ENCODE data around the gene TFF1. TPM values are rescaled to one million over a fixed set of nuclear protein-coding genes. Genes with fewer than 3 reads are reported as not detected.

The TFF1 gene
- total RNA-seq: not detected

GRCh38 chr21:42366292-42367010 is at the start of gene TFF1:
Gene TFF1 (minus strand): TSS chr21:42366535. CDS start chr21:42366495, 40 bp downstream.
- no peak for DNase-seq
- intact Hi-C loops (cut with micrococcal nuclease): no loop called here
- Mint-ChIP-seq H3K27ac (no peak within 1 kb of the TSS), H3K4me1 (ENCODE audit: low read depth) (peaks cover 8% of the 10 kb centered on the region), H3K27me3 (peaks cover 6% of the 10 kb centered on the region), H3K9me3 (no peaks in the 10 kb centered on the region), H3K4me3 (no peak within 1 kb of the TSS), H3K36me3 (no peaks in the 10 kb centered on the region)
- ChIA-PET POLR2A (no interaction called here), CTCF (interaction anchor here (1.3 to 1.6 kb wide), 2 partner anchors 57 to 84 kb away, joined by 4 to 6 read pairs; no protein-coding TSS in a partner anchor)

GRCh38 chr21:42414928-42415769 is 48.8 kb upstream of the TFF1 start:
- intact Hi-C loops (cut with micrococcal nuclease): loop anchor here (1.0 to 5.0 kb wide), 5 partner anchors 8 to 37 kb away; no protein-coding TSS in a partner anchor
- CTCF ChIA-PET: interaction anchor here (1.0 to 1.5 kb wide), 3 partner anchors 10 to 34 kb away, joined by 3 to 8 read pairs (median 4); partner anchors contain the start of gene UBASH3A
- H3K4me1 Mint-ChIP-seq (ENCODE audit: low read depth): peaks cover 45% of the 10 kb centered on the region

DNA sequence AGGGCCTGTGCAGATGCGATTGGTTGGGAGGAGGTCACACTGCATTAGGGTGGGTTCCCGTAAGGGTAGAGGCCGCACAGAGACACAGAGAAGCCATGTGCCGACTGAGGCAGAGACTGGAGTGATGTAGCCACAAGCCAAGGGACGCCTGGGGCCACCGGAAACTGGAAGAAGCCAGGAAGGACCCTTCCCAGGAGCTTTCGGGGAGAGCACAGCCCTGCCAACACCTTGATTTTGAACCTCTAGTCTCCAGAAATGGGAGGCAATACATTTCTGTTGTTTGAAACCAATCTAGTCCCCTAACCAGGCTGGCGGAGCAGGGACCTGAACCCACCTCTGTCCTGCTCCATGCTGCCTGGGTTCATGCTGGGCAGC is 48.2 kb upstream of the TFF1 start:
- Mint-ChIP-seq H3K36me3 (peaks cover 59% of the 10 kb centered on the region), H3K27me3 (no peaks in the 10 kb centered on the region), H3K9me3 (no peaks in the 10 kb centered on the region), H3K4me1 (ENCODE audit: low read depth) (peaks cover 45% of the 10 kb centered on the region), H3K27ac (peak overlapping the region; percentile 96), H3K4me3 (peak overlapping the region; percentile 67)
- DNase-seq: no peak
- intact Hi-C loops (cut with micrococcal nuclease): loop anchor here (2.0 kb wide), 1 partner anchor 14 kb away; no protein-coding TSS in a partner anchor
- ChIA-PET POLR2A (interaction anchor here (0.6 to 3.6 kb wide), 4 partner anchors 10 to 40 kb away, joined by 3 to 27 read pairs (median 7); partner anchors contain the start of gene UBASH3A), CTCF (interaction anchor here (1.5 to 3.6 kb wide), 2 partner anchors 33 to 34 kb away, joined by 4 to 19 read pairs; no protein-coding TSS in a partner anchor)

More at GRCh38 chr21:42414928-42415769, 48.8 kb upstream of the TFF1 start:
- no peaks in the 10 kb centered on the region for H3K27me3 Mint-ChIP-seq
- no peaks in the 10 kb centered on the region for H3K9me3 Mint-ChIP-seq
- peak overlapping the region; percentile 96 for H3K27ac Mint-ChIP-seq
- POLR2A ChIA-PET: interaction anchor here (1.0 to 3.6 kb wide), 5 partner anchors 9 to 42 kb away, joined by 4 to 27 read pairs (median 6); partner anchors contain the start of gene UBASH3A
- peak; percentile 98 for DNase-seq
- H3K36me3 Mint-ChIP-seq: peaks cover 57% of the 10 kb centered on the region
- peak overlapping the region; percentile 67 for H3K4me3 Mint-ChIP-seq

GRCh38 chr21:42414066-42414465 is 47.7 kb upstream of the TFF1 start:
- H3K9me3 Mint-ChIP-seq: no peaks in the 10 kb centered on the region
- H3K4me1 Mint-ChIP-seq (ENCODE audit: low read depth): peaks cover 46% of the 10 kb centered on the region
- ChIA-PET CTCF (interaction anchor here (0.7 to 3.6 kb wide), 3 partner anchors 9 to 113 kb away, joined by 3 to 19 read pairs (median 3); no protein-coding TSS in a partner anchor), POLR2A (interaction anchor here (0.6 to 3.6 kb wide), 5 partner anchors 10 to 228 kb away, joined by 3 to 27 read pairs (median 5); partner anchors contain the start of gene UBASH3A)
- peak overlapping the region; percentile 36 for H3K4me3 Mint-ChIP-seq
- intact Hi-C loops (cut with micrococcal nuclease): loop anchor here (2.0 kb wide), 1 partner anchor 13 kb away; no protein-coding TSS in a partner anchor
- peaks cover 58% of the 10 kb centered on the region for H3K36me3 Mint-ChIP-seq
- no peak for DNase-seq
- no peaks in the 10 kb centered on the region for H3K27me3 Mint-ChIP-seq
- H3K27ac Mint-ChIP-seq: peak overlapping the region; percentile 96

GRCh38 chr21:42413500-42413899 is 47.2 kb upstream of the TFF1 start:
- POLR2A ChIA-PET: interaction anchor here (0.9 to 3.6 kb wide), 5 partner anchors 9 to 227 kb away, joined by 3 to 27 read pairs (median 5); partner anchors contain the start of gene UBASH3A
- intact Hi-C loops (cut with micrococcal nuclease): no loop called here
- peaks cover 53% of the 10 kb centered on the region for H3K36me3 Mint-ChIP-seq
- CTCF ChIA-PET: interaction anchor here (0.7 to 3.6 kb wide), 4 partner anchors 10 to 114 kb away, joined by 3 to 19 read pairs (median 4); partner anchors contain the start of gene UBASH3A
- peak overlapping the region; percentile 38 for H3K4me3 Mint-ChIP-seq
- H3K27me3 Mint-ChIP-seq: no peaks in the 10 kb centered on the region
- peaks cover 44% of the 10 kb centered on the region for H3K4me1 Mint-ChIP-seq (ENCODE audit: low read depth)
- peak overlapping the region; percentile 96 for H3K27ac Mint-ChIP-seq
- H3K9me3 Mint-ChIP-seq: no peaks in the 10 kb centered on the region
- DNase-seq: peak; percentile 80

- Mint-ChIP-seq H3K4me1 (ENCODE audit: low read depth) (peaks cover 44% of the 10 kb centered on the region), H3K36me3 (peaks cover 50% of the 10 kb centered on the region), H3K9me3 (no peaks in the 10 kb centered on the region), H3K27me3 (no peaks in the 10 kb centered on the region), H3K27ac (peak overlapping the region; percentile 96), H3K4me3 (peak overlapping the region; percentile 38)
- intact Hi-C loops (cut with micrococcal nuclease): no loop called here
- DNase-seq: no peak
- ChIA-PET POLR2A (interaction anchor here (0.9 to 3.6 kb wide), 5 partner anchors 9 to 227 kb away, joined by 3 to 27 read pairs (median 5); partner anchors contain the start of gene UBASH3A), CTCF (interaction anchor here (0.7 to 3.6 kb wide), 3 partner anchors 8 to 32 kb away, joined by 4 to 19 read pairs (median 9); partner anchors contain the start of gene UBASH3A)
These were observed 46.8 kb upstream of the TFF1 start for GRCh38 chr21:42413093-42413492.

DNA sequence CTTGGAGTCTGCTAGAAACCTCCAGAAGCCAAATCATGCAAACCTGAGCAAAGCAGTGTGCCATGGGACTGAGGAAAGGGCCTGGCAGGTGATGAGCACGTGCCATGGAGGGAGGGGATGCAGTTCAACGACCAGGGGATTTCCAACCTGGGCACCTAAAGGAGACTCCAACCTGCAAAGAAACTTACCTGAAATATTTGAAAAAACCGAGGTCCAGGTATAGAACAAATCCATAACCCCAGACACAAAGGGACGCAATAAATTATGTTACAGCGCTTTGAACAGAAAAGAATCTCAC is 46.2 kb upstream of the TFF1 start:
- H3K36me3 Mint-ChIP-seq: peaks cover 53% of the 10 kb centered on the region
- POLR2A ChIA-PET: interaction anchor here (2.9 to 3.6 kb wide), 2 partner anchors 8 to 13 kb away, joined by 6 to 27 read pairs; partner anchors contain the start of gene UBASH3A
- CTCF ChIA-PET: interaction anchor here (2.0 to 3.6 kb wide), 2 partner anchors 9 to 32 kb away, joined by 9 to 19 read pairs; no protein-coding TSS in a partner anchor

DNA sequence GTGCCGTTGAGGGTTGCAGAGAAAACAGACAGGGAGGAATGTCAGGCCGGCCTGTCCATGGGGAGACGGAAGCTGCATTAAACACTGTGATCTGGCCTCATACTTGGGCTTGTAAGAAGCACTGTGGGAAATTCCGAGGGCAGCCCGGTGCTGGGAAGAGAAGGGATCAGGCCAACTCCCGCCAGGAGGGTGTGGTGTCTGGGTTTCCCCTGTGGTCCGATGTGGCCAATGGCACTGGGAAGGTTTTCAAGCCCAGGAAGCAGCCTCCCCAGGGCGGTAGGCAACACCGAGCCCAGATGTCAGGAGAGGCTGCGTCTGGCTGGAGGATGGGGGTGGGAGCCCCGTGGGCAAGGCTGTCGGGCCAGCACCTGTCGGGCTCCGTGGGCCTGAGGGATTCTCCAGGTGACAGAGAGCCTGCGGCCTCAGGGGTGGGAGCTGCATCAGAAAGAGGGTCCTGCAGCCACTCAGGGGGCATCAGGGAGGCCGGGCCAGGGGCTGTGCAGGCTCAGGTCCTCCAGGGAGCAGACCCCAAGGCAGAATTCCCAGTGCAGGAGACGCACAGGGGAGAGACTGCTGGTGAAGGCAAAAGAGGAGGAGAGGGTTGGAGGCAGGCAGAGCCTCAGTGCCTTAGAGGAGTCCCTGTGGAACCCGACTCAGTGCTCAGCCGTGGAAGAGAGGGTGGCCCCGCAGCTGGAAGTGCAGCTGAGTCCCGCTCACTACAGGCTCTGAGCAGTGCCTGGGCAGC is 45.7 kb upstream of the TFF1 start:
- ChIA-PET POLR2A (interaction anchor here (1.0 to 3.6 kb wide), 6 partner anchors 8 to 179 kb away, joined by 3 to 27 read pairs (median 6); partner anchors contain the start of gene UBASH3A), CTCF (interaction anchor here (0.7 to 3.6 kb wide), 7 partner anchors 9 to 75 kb away, joined by 3 to 19 read pairs (median 4); no protein-coding TSS in a partner anchor)
- DNase-seq: no peak
- intact Hi-C loops (cut with micrococcal nuclease): no loop called here
- H3K9me3 Mint-ChIP-seq: no peaks in the 10 kb centered on the region
- H3K27me3 Mint-ChIP-seq: no peaks in the 10 kb centered on the region
- peaks cover 47% of the 10 kb centered on the region for H3K4me1 Mint-ChIP-seq (ENCODE audit: low read depth)
- H3K4me3 Mint-ChIP-seq: no peak overlapping the region
- peak overlapping the region; percentile 96 for H3K27ac Mint-ChIP-seq
- peaks cover 55% of the 10 kb centered on the region for H3K36me3 Mint-ChIP-seq

More for the DNA sequence above, 46.2 kb upstream of the TFF1 start:
- H3K27ac Mint-ChIP-seq: peak overlapping the region; percentile 96
- peaks cover 46% of the 10 kb centered on the region for H3K4me1 Mint-ChIP-seq (ENCODE audit: low read depth)
- intact Hi-C loops (cut with micrococcal nuclease): no loop called here
- no peaks in the 10 kb centered on the region for H3K9me3 Mint-ChIP-seq
- no peak for DNase-seq
- H3K4me3 Mint-ChIP-seq: no peak overlapping the region
- no peaks in the 10 kb centered on the region for H3K27me3 Mint-ChIP-seq

DNA sequence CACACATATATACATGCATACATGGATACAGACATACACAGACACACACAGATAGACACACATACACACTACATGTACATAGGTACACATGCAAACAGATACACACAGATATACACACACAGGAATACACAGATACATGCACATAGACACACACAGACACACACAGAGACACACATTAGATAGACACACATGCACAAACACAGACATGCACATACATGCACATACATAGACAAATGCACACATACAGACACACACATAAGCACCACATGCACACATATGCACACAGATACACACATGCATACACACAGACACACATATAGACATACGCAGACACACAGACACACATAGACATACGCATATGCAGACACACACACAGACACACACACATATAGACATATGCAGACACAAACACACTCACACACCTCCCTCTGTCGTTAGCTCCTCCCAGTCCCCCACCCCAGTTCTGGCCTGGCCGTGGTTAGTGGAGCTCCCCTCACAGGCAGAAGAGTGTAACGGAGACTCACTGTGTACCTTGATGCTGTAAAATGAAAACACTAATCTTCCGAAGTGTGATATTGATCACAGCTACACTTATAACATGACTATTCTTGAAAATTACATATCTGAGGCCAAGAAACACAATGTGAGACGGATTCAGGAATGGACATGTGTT is 45.0 kb upstream of the TFF1 start:
- H3K4me1 Mint-ChIP-seq (ENCODE audit: low read depth): peaks cover 49% of the 10 kb centered on the region
- no peaks in the 10 kb centered on the region for H3K9me3 Mint-ChIP-seq
- no peak overlapping the region for H3K4me3 Mint-ChIP-seq
- H3K27me3 Mint-ChIP-seq: no peaks in the 10 kb centered on the region
- H3K27ac Mint-ChIP-seq: no peak overlapping the region
- intact Hi-C loops (cut with micrococcal nuclease): no loop called here
- CTCF ChIA-PET: interaction anchor here (0.7 to 3.6 kb wide), 7 partner anchors 10 to 74 kb away, joined by 3 to 19 read pairs (median 4); no protein-coding TSS in a partner anchor
- DNase-seq: peak; percentile 74
- H3K36me3 Mint-ChIP-seq: peaks cover 55% of the 10 kb centered on the region
- POLR2A ChIA-PET: interaction anchor here (0.9 to 2.9 kb wide), 6 partner anchors 8 to 178 kb away, joined by 3 to 8 read pairs (median 4); partner anchors contain the start of gene UBASH3A

DNA sequence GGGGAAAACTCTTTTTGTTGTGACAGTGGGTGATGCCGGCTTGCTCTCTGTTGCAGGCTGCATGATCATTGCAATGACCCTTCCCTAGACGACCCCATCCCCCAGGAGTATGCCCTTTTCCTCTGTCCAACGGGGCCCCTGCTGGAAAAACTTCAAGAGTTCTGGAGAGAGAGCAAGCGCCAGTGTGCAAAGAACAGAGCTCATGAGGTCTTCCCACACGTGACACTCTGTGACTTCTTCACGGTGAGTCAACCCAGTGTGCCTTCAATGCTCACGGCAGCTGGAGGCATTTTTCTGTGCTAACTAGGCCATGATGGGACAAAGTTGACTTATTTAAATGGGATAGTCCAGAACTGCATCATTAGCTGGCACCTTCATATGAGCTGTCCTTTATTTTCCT is 43.0 kb upstream of the TFF1 start:
- H3K36me3 Mint-ChIP-seq: peaks cover 62% of the 10 kb centered on the region
- no peaks in the 10 kb centered on the region for H3K9me3 Mint-ChIP-seq
- CTCF ChIA-PET: interaction anchor here (1.0 to 2.0 kb wide), 3 partner anchors 11 to 14 kb away, joined by 3 to 6 read pairs (median 6); no protein-coding TSS in a partner anchor
- intact Hi-C loops (cut with micrococcal nuclease): loop anchor here (5.0 to 10.0 kb wide), 2 partner anchors 118 to 405 kb away; no protein-coding TSS in a partner anchor
- DNase-seq: no peak
- peak overlapping the region; percentile 48 for H3K27ac Mint-ChIP-seq
- POLR2A ChIA-PET: interaction anchor here (0.6 to 1.9 kb wide), 3 partner anchors 9 to 87 kb away, joined by 3 to 5 read pairs (median 4); no protein-coding TSS in a partner anchor
- peaks cover 37% of the 10 kb centered on the region for H3K4me1 Mint-ChIP-seq (ENCODE audit: low read depth)
- no peak overlapping the region for H3K4me3 Mint-ChIP-seq
- H3K27me3 Mint-ChIP-seq: no peaks in the 10 kb centered on the region

All from activated CD4-positive, alpha-beta memory T cell treated with anti-CD3 and anti-CD28 coated beads for 36 hours (primary cell).